ENCODE data around the gene ITM2B.

- no peak for TF ChIP-seq POLR2A (IDR thresholded peaks at IDR 0.05)
- TF ChIP-seq CTCF (IDR thresholded peaks at IDR 0.05) = no peak
These were observed 59.6 kb downstream of the ITM2B start for GRCh38 chr13:48292650-48293049.

Measured in Peyer's patch (tissue), 4 donors.